Measurements from ENCODE around the gene PAQR4.

Gene PAQR4

GRCh38 chr16:2981177-2981898, 12.2 kb downstream of the PAQR4 start:
- no peak for DNase-seq

DNA sequence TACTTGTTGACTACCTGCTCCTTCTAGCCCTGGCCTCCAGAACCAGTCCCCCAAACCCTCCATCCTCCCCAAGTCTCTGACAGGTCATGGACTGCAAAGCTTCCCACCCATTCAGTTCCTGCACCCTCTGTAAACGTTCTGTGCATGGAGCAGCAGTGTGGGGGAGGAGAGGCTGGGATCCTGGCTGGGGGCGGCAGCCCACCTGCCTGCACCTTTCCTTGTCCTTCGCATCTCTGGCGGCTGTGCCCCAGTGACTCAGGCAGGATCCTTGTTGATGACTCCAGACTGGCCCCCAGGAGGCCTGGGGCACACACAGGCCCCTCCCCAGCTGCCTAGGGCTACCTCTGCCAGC, 12.7 kb downstream of the PAQR4 start:
- no peak for DNase-seq

DNA sequence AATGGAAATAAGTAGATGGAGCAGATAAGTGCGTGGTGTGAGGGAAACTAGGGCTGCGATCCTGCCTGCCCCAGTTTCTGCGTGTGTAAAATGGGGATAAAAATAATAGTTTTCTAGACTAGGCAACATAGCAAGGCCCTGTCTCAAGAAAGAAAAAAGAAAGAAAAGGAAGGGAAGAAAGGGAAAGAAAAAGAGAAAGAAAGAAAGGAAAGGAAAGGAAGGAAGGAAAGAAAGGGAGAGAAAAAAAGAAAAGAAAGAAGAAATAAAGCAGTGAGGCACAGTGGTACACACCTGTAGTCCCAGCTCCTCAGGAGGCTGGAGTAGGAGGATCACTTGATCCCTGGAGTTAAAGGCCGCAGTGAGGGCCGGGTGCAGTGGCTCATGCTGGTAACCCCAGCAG, 13.3 kb downstream of the PAQR4 start:
- DNase-seq: no peak

DNA sequence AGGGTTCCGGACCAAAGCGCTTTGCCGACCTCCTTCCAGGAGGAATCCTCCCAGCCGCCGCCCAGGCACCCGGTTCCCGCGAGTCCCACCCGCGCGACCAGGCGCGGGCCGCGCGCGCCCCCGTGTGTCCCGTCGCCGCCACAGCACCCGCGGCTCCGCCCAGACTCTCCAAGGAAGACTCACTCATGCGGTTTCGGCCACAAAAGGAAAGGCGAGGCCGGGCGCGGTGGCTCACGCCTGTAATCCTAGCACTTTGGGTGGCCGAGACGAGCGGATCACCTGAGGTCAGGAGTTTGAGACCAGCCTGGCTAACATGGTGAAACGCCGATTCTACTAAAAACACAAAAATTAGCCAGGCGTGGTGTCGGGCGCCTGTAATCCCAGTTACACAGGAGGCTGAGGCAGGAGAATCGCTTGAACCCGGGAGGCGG, 14.6 kb downstream of the PAQR4 start:
- DNase-seq: peak; percentile 65

- DNase-seq: no peak
Observed at GRCh38 chr16:2985462-2985861, 16.3 kb downstream of the PAQR4 start.

DNA sequence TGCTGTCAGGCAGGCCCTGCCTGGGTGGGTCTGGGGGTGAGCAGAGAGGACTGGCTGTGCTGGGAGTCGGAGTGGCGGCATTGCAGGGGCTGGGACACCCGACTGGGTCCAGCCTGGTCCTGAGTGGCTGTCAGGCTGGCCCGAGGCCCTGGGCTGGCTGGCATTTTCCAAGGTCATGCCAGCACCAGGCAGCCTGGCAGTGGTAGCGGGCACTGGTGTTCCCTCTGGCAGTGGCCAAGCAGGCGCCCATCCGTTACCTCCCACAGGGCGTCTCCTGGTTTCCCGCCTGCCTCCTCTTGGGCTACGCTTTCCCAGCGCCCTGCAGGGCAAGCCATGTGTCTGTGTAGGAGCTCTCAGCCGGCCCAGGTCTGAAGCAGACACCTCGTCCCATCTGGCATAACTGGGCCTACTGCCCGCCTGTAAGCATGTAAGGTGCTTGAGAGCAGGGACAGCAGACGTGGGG, 16.8 kb downstream of the PAQR4 start:
- DNase-seq: no peak

- no peak for DNase-seq
Observed at GRCh38 chr16:2986623-2987188, 17.6 kb downstream of the PAQR4 start.

- no peak for DNase-seq
Observed at GRCh38 chr16:2987286-2987685, 18.1 kb downstream of the PAQR4 start.

DNA sequence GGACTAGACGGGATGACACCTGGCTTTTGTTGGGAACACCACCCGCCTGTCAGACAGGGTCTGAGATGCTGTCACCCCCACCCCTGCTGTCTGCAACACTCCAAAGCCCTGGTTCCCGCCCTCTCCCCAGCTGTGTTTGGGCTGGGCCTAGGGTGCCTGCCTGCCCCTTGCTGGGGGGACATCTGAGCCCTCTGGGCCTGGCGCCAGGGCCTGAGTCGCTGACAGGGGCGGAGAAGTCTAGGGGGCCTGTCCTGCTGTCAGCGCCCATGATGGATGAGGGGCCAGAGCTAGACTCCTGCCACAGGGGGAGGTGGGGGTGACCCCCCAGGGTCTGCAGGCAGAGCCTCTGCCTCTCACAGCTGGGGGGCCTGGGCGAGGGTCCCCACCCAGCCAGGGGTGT, 18.7 kb downstream of the PAQR4 start:
- DNase-seq: no peak

DNA sequence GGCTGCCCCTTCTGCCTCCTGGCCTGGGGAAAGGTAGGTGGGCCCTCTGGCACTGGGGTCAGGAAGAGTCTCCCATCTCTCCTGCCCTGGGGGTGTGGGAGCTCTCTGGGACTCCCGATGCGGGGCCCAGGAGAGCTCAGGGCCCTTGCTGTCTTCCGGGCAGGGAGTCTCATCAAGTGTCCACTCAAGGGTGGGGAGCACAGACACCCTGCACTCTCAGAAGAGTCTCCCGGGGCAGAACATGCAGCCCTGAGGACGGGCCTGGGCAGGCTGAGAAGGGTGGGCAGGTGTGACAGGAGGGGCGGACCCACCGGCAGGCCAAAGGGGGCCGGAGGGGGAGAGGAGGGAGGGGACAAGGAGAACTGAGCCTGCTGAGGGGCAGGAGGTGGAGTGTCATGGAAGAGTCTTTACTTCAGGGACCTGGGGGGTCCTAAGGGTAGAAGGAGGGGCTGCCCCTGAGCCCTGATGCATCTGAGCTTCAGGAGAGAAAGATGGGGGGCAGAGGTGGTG, 19.5 kb downstream of the PAQR4 start:
- DNase-seq: no peak

DNA sequence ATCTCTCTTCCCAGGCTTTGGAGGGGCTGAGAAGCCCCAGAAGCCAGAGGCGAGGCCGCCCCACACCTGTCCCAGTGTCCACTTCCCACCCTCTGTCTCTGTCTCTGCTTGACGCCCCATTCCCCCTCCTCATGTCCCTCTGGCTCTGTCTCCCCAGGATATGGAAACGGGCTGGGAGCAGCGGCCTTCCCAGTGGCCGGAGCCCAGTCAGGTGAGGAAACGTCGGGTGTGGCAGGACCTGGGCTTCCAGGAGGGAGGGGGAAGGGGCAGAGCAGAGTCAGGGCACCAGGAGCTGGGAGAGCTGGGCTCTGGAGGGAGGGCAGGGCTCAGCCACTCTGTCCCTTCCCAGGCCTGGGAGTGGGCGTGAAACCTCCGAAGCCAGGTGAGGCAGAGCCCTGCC, 21.7 kb downstream of the PAQR4 start:
- DNase-seq: no peak

DNA sequence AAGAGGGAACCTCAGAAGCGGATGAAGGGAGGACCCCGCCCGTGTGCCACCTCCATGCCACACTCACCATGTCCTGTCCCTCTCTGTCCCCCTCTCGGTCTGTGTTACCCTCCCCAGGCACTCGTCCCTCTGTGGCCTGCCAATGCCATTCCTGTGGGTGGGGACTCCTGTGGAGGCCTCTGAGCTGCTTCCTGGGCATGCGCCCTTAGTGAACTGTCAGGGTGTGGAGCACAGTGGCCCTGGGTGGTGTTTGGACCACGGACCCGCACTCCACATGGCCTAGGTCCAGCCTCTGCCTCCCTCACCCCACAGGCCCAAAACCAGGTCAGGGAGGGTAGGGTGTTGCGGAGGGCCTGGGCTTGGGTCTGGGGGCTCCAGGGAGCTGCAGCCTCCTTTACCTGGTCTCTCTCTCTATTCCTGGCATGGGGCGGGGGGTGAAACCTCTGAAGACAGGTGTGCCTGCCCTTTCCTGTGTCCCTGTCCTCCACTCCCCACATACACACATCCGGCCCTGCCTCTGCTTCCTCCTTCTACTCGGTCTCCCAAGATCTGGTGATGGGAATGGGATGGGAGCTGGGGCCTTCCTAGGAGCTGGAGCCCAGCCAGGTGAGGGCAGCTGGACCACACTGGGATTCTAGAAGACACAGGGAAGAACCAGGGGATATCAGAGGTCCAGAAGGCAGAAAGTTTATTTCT, 22.6 kb downstream of the PAQR4 start:
- no peak for DNase-seq

DNA sequence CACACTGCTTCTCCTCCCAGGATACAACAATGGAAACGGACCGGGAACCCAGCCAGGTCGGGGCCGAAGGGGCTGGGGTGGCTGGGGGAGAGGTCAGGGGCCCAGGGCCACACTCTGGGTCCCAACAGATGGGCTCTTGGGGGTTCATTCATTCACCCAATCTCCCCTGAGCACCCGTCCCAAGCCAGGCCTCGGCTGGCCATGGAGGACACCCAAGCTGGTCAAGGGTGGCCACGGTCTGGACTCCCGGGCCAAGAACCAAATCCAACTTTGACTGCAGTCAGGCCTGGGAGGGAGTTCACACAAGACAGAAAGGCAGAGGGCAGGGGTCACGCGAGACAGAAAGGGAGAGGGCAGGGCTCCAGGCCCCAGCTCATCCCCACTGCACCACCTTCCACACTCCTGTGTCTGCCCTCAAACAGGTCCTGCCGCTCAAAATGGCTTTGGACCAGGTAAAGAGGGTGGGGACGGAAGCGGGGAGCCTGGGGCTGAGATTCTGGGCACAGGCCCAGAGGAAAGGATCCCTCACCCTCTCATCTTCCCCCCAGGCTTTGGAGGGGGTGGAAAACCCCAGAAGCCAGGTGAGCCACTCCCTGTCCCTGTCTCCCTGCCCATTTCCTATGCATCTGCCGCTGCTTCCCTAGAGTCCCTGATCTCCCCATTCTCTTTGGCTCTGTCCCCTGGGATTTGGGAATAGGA, 23.4 kb downstream of the PAQR4 start:
- DNase-seq: no peak

DNA sequence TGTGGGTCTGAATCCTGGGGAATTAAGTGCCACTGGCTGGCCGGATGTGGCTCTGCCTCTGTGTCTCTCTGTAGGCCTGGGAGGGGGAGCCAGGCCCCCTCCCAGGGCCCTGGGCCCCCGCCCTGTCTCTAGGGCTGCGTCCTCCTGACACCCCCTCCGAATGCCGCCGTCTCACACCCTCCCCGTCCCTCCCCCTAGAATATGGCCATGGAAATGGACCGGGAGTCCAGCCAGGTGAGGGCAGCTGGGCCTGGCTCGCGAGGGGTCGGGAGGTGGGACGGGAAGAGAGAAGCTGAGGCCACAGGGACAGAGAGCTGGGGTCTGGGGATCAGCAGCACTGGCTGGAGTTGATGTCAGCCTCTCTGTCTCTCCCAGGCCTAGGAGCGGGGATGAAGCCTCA, 27.1 kb downstream of the PAQR4 start:
- no peak for DNase-seq

DNA sequence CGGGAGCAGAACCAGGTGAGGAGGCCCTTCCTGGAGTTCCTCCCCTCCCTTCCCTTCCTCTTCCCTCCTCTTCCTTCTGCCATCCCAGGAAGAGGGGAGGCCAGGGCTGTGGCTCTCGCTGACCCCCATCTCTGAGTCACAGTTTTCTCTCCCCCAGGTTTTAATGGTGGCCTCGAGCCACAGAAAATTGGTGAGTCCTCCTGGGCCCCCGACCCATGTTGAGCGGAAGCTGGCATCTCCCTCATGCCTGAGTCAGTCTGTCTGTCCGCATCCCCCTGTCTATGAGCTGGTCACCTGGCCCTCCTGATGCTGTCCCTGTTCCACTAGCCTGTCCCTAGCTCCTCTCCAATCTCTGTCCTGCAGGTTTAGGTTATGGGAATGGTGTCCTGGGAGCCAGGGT, 30.8 kb downstream of the PAQR4 start:
- DNase-seq: no peak

DNA sequence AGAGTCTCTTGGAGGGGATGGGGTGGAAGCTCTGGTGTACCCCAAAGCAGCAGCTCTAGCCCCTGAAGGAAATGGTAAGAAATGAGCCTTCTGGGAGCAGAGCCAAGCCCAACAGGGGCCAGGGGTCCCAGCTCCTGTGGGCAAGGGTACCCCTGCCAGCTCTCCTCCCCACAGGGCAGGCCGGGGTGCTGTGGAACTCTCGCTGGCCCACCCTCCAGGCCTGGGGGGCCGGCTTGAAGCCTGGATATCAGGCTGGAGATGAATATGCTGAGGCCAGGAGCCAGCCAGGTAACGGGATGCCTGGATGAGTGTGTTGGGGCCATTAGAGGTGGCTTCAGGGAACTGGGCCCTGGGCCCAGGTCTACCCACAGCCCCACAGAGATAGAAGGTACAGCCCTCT, 31.4 kb downstream of the PAQR4 start:
- no peak for DNase-seq

GRCh38 chr16:3001316-3001715, 32.2 kb downstream of the PAQR4 start:
- no peak for DNase-seq

- peak; percentile 96 for DNase-seq
Observed at GRCh38 chr16:3003582-3004270, 34.6 kb downstream of the PAQR4 start.

DNA sequence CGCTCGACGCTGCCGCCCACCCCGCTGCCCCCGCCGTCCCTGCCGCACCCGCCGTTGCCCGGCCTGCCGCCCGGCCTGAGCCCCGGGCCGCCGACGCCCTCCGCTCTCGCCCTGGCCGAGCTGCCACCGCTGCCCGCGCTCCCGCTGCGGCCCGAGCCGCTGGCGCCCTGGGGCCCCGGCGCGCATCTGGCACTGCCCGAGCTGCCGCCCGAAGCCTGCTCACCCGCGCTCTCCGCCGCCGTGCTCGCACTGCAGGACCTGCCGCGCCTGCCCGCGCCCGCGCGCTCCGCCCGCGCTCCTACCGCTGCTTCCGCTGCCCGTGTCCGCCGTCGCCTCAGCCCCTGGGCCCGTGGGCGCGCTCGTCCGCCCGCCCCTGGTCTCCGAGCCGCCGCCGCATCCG, 35.2 kb downstream of the PAQR4 start:
- no peak for DNase-seq

GRCh38 chr16:3004781-3005284, 35.7 kb downstream of the PAQR4 start:
- peak; percentile 46 for DNase-seq

DNA sequence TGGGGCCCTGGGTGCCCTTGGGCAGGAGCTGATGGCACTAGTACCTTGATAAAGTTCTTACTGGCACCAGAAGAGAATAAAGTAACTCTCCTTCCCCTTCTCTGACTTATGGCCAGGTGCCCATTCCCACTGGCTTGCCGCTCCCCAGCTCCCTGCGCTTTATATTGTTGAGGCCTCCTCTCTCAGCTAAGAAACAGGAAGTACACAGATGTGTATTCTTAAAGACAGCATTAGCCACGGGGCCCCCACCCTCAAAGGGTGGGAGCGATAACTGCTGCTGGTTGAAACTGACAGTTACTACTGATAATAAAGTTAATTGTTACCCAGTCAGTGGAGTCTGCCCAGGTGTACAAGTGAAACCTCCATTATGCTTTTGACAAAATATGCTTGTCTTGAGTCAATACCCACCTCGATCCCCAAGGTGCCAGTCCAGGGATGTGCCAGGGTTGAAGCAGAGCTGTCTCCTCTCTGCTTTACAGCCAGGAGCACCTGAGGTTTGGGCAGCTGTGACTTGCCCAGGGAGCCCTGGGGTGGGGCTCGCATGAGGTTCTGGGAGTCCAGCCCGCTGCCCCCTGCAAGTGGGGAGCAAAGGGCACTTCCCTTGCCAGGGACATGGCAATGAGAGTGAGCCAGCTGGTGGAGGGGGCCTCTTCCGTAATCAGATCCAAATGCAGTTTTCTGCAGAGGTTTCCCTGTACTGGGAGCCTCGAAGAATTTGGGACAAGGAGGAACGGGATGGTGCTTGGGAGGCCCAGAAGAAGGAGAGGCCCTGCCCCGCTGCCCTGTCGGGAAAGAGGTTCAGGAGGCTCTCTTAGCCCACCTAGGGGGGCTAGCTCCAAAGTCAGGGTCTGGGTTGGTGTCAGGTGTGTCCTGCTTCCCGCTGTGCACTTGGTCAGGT, 38.2 kb downstream of the PAQR4 start:
- DNase-seq: no peak

Data from DMS79 treated with DMSO at 0.1 percent for 48 hours (cell line).